NCI-H187 (cell line): Measurements from ENCODE around the gene IFT74.

Experiments used
- DNase-seq, 2 experiments: peaks; one replicate each; lab custom pipeline; 2025; lab: John Stamatoyannopoulos, UW

IFT74 gene

GRCh38 chr9:26974927-26975326 is 18.7 kb downstream of the IFT74 start:
- DNase-seq: no peak

DNA sequence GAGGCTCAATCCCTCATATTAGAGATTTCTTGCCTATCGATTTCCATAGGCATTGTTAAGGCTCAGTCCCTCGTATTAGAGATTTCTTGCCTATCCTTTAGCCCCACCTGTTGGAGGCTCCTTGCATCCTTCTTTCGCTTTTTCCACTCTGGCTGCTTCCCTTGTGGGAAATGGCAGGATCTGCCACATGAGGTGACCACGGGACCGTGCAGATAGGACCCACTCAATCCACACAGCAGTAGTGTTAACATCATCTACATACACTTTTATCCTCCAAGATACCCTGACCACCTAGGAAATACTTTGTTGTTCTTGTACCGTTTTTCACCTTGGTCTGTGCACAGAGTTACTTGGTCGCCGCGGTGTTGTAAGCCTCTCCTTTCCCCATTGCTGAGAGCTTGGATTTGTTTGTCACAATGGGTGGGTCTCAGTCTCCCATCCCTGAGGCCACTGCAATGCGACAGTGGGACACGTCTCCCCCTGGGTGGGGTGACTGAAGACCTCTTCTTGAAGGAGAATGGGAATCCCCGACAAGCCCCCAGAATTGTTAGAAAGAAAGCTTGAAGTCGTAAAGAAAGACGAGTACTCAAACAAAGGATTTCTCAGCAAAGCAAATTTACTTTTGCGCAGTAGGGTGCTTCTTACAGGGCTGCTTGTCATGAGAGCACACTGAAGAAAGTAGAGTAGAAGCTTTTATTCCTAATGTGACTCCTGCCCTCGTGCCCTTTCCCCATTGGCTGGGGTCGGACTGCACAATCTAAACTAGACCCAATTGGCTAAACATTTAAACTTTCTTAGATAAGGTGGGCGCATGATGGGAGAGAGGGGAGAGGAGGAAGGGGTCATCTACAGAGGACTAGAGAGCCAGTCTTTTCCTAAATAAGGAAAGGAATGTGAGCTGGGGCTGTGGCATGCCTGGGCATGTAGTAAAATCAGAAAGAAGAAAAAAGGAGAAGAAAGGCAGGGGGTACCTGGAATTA is 19.8 kb downstream of the IFT74 start:
- DNase-seq: no peak

- DNase-seq: no peak
Measured at GRCh38 chr9:26983340-26983739, 27.1 kb downstream of the IFT74 start.

GRCh38 chr9:26995810-26996209 is 39.6 kb downstream of the IFT74 start:
- DNase-seq: no peak

DNA sequence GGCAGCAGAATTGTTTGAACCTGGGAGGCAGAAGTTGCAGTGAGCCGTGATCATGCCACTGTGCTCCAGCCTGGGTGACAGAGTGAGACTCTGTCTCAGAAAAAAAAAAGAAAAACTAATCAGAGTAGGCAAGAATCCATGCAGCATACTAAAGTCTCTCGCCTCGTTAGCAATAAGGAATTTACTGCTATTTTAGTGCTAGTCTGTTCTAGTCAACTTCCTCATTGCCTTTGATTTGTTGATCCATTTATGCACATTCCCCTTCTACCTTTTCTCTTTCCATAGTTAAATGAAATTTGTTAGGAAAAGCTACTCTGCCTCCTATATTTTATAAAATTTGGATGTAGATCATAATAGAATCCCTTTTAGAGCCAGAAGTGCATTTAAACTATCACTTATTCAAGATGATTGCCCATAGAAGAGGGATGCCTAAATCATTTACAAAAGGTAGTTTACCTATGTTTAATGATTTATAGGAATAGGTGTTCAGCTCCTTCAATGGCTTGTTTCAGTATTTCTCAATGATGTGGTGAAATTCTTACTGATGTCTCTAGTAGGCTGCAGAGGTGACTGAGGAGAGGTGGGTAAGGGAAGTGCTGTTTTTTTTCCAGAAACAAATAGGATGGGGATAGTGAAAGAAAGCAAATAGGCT is 47.3 kb downstream of the IFT74 start:
- no peak for DNase-seq

- no peak for DNase-seq
Measured at GRCh38 chr9:27005491-27005890, 49.3 kb downstream of the IFT74 start, which contains the start of gene LRRC19. TSS of gene LRRC19 (minus strand) at chr9:27005672. CDS start at chr9:26999694, 5,978 bp downstream.

- DNase-seq: no peak
Measured at GRCh38 chr9:27019589-27019988, 63.4 kb downstream of the IFT74 start.

DNA sequence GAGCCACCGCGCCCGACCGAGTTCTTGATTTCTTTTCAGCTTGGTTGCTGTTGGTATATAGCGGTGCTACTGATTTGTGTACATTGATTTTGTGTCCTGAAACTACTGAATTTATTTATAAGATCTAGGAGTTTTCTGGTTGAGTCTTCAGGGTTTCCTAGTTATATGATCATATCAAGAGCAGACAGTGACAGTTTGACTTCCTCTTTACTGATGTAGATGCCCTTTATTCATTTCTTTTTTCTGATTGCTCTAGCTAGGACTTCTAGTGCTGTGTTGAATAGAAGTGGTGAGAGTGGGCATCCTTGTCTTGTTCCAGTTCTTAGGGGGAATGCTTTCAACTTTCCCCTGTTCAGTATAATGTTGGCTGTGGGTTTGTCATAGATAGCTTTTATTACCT is 66.7 kb downstream of the IFT74 start:
- DNase-seq: no peak

GRCh38 chr9:27029186-27029585 is 73.0 kb downstream of the IFT74 start:
- DNase-seq: no peak

DNA sequence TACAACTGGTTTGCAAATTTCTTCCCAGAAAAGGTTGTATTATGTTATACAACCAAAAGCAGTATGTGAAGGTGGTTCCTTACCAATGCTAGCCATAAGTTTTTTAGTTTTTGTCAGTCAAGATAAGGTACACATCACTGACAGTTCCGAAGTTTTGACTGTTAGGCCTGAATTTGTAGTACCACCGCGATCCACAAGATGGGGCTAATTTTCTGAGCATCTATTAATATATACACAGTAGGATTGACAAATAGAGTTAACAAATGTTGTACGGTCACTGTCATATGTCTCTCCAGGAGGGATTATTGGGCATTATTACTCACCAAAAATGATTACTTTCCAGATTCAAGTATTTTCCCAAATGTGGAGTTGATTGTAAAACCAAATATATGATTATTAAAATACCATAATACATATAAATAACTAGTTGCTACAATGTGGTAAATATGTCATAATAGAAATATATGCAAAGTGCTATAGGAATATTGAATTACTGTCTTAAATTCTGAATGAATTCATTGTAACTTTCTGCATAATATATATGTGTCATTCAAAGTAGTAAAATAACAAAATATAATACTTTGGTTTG is 77.7 kb downstream of the IFT74 start:
- DNase-seq: peak in 1 of 2 experiments; percentile 1

DNA sequence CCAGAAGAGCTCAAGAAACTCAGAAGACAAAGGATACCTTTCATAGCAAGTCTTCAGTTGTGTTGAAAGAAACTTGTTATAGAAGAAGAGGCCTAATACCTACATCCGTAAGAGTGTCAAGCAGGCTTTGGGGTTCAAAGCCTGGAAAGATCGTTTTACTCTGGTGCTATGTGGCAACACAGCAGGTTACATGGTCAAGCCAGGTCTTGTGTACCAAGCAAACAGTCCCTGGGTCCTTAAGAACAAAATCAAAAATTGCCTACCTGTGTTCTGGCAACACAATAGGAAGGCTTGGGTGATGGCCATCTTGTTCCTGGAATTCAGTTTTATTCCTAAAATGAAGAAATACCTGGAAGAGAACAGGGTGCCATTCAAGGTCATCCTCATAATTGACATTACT is 81.3 kb downstream of the IFT74 start:
- DNase-seq: no peak

DNA sequence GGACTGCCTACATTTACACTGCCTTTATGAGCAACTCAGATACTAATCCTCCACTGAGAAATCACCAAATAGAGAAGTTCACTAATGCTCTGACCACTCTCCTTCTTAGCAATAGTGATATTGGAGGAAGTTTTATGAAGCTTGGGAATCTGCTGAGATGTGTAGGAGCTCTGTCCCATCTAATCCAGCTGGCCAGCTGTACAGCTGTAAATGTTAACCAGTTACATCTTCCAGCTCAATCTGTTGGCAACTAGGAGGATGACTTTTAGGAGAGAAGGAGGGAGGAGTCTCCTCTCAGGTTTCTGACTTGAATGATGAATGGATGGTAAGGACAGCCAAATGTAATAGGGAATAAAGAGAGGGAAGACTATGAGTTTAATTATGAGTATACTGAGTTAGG is 85.5 kb downstream of the IFT74 start:
- no peak for DNase-seq

- no peak for DNase-seq
Measured at GRCh38 chr9:27042476-27042875, 86.3 kb downstream of the IFT74 start.

DNA sequence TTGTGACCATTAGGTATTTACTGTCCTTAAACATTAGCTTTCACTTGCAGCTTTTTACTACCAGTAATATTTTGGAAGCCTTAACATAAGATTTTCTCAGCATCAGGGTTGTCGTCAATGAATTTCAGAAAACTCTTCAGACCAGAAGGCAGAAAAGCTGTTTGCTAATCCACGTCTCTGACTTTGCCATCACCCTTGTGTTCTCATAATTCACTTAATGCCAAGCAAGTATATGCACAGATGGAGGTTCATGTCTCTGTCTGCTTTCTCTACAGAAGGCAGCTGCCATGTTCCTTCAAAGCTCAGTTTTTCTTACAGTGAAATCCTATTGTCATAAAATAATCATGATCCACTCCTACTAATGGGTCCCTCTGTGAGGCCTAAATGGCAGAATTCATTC is 87.0 kb downstream of the IFT74 start:
- no peak for DNase-seq

DNA sequence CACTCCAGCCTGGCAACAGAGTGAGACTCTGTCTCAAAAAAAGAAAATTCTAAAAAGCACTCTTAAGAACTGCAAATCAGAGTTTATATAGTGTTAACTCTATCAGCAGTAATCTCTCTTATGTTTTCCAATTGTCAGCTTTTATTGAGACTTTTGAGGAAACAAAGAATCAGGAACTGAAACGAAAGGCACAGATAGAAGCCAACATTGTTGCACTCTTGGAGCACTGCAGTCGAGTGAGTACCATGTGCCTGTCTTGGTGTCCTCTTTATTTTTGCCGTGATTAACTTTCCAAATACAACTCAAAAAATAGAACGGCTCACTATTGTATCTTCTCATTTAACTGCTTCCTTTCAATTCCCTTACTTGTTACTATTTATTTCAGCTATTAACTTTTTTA is 90.9 kb downstream of the IFT74 start:
- no peak for DNase-seq

GRCh38 chr9:27053369-27054022 is 97.3 kb downstream of the IFT74 start:
- no peak for DNase-seq

- DNase-seq: no peak
Measured at GRCh38 chr9:27054125-27054524, 97.9 kb downstream of the IFT74 start.

DNA sequence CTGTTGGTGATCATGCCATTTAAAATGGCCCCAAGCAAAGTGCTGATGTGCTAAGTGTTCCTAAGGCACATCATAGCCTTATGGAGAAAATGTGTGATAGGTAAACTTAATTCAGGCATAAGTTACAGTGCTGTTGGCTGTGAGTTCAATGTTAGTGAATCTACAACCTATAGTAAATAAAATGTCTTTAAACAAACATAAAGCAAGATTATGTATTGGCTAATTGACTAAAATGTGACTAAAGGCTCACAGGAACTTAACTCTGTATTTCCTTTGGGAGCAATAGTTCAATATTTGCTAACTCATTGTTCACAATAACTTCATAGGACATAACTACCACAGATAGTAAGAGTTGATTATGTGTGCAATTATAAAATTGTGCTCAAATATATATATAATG is 98.6 kb downstream of the IFT74 start:
- DNase-seq: no peak

DNA sequence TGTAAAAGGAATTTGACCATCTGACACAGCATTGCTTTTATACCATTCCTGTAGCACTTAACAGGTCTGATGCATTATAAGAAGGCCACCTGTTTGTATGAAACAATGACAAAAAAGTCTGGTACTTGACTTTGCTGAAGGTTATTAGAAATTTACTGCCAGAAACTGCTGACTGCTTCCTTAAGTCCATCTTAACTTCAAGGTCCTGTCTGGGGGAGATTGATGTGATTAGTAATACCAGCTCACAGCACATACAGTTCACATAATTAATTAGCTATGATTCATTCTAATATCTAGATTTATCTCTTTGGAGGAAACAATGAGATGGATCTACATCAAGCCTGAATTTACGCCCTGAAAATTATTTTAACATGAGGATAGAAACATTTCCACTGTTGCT is 103.2 kb downstream of the IFT74 start:
- DNase-seq: no peak

DNA sequence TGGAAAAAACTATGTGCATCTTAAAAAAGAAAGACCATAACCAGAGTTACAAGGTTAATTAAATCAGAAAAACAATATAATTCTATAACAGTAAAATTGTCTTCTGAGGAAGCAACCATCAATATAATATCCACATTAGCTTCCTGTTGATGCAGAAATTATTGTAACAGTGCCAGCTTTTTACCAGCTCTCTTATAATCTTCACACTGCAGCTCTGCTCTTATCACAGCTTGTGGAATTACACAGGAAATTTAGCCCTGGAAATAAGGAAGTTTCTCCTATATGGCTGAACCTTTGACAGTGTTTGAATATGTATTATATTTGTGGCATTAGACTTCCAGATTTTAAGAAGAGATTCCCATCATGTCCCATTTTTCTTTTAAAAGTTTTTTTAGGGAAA is 103.7 kb downstream of the IFT74 start:
- no peak for DNase-seq

- no peak for DNase-seq
Measured at GRCh38 chr9:27065288-27065687, 109.1 kb downstream of the IFT74 start.
